Measurements from ENCODE around the gene NRXN2. TPM values are rescaled to one million over a fixed set of nuclear protein-coding genes. Genes with fewer than 3 reads are reported as not detected.

NRXN2 gene
- total RNA-seq, 2 experiments from 2014 or later, result 0.32 to 0.44 TPM

- POLR2A ChIA-PET, result interaction anchor here (0.6 to 2.2 kb wide), 6 partner anchors 15 to 339 kb away, joined by 3 to 8 read pairs (median 4); partner anchors contain the start of gene RASGRP2
- CTCF ChIA-PET, result interaction anchor here (1.1 to 1.8 kb wide), 2 partner anchors 11 to 17 kb away, joined by 4 to 7 read pairs; partner anchors contain the start of gene RASGRP2
These were observed 37.9 kb upstream of the NRXN2 start for GRCh38 chr11:64760759-64761420.

GRCh38 chr11:64759722-64760719 is 37.0 kb upstream of the NRXN2 start, which contains the start of gene PYGM:
TSS of gene PYGM (minus strand) at chr11:64759974. CDS start at chr11:64759898, 76 bp downstream.
- ChIA-PET CTCF (interaction anchor here (1.1 to 1.8 kb wide), 2 partner anchors 12 to 16 kb away, joined by 4 to 7 read pairs; partner anchors contain the start of gene RASGRP2), POLR2A (interaction anchor here (0.6 to 2.2 kb wide), 4 partner anchors 16 to 19 kb away, joined by 3 to 8 read pairs (median 4); partner anchors contain the start of gene RASGRP2)

- ChIA-PET POLR2A (interaction anchor here (0.6 to 2.2 kb wide), 2 partner anchors 15 to 20 kb away, joined by 3 to 8 read pairs; partner anchors contain the start of gene RASGRP2), CTCF (no interaction called here)
These were observed 36.2 kb upstream of the NRXN2 start for GRCh38 chr11:64759131-64759721.

- CTCF ChIA-PET, result interaction anchor here (2.5 kb wide), 1 partner anchor 9 kb away, joined by 7 read pairs; no protein-coding TSS in a partner anchor
- POLR2A ChIA-PET, result no interaction called here
These were observed 35.5 kb upstream of the NRXN2 start for GRCh38 chr11:64758330-64759079.

GRCh38 chr11:64757549-64758329 is 34.7 kb upstream of the NRXN2 start:
- ChIA-PET CTCF (interaction anchor here (1.2 to 2.5 kb wide), 2 partner anchors 10 to 69 kb away, joined by 3 to 7 read pairs; no protein-coding TSS in a partner anchor), POLR2A (no interaction called here)

- CTCF ChIA-PET, result no interaction called here
- POLR2A ChIA-PET, result interaction anchor here (0.5 to 1.2 kb wide), 3 partner anchors 8 to 27 kb away, joined by 3 to 6 read pairs (median 3); no protein-coding TSS in a partner anchor
These were observed 32.8 kb upstream of the NRXN2 start for GRCh38 chr11:64755681-64756361.

GRCh38 chr11:64754919-64755662 is 32.1 kb upstream of the NRXN2 start:
- ChIA-PET CTCF (no interaction called here), POLR2A (interaction anchor here (0.5 to 1.2 kb wide), 2 partner anchors 9 to 28 kb away, joined by 3 to 6 read pairs; no protein-coding TSS in a partner anchor)

GRCh38 chr11:64754124-64754918 is 31.3 kb upstream of the NRXN2 start:
- ChIA-PET CTCF (no interaction called here), POLR2A (interaction anchor here (1.2 kb wide), 1 partner anchor 10 kb away, joined by 3 read pairs; no protein-coding TSS in a partner anchor)

- ChIA-PET CTCF (no interaction called here), POLR2A (no interaction called here)
These were observed 30.6 kb upstream of the NRXN2 start for GRCh38 chr11:64753380-64754123.

- POLR2A ChIA-PET, result no interaction called here
- CTCF ChIA-PET, result interaction anchor here (1.4 kb wide), 1 partner anchor 10 kb away, joined by 6 read pairs; no protein-coding TSS in a partner anchor
These were observed 30.0 kb upstream of the NRXN2 start for GRCh38 chr11:64753019-64753379.

- ChIA-PET CTCF (interaction anchor here (1.4 kb wide), 1 partner anchor 10 kb away, joined by 6 read pairs; no protein-coding TSS in a partner anchor), POLR2A (no interaction called here)
These were observed 29.4 kb upstream of the NRXN2 start for GRCh38 chr11:64752175-64752970.

- POLR2A ChIA-PET, result no interaction called here
- CTCF ChIA-PET, result interaction anchor here (1.4 kb wide), 1 partner anchor 9 kb away, joined by 6 read pairs; no protein-coding TSS in a partner anchor
These were observed 28.6 kb upstream of the NRXN2 start for GRCh38 chr11:64751580-64751979.

- POLR2A ChIA-PET, result no interaction called here
- CTCF ChIA-PET, result no interaction called here
These were observed 28.1 kb upstream of the NRXN2 start for GRCh38 chr11:64751136-64751535.

- ChIA-PET POLR2A (interaction anchor here (0.6 kb wide), 1 partner anchor 672 kb away, joined by 5 read pairs; the partner anchor contains the start of gene NEAT1), CTCF (no interaction called here)
These were observed 27.5 kb upstream of the NRXN2 start for GRCh38 chr11:64750361-64751054.
